ENCODE results near the gene ANKRD24. TPM values are rescaled to one million over a fixed set of nuclear protein-coding genes. Genes with fewer than 3 reads are reported as not detected.
"Not testable (repeated sequence)": the region's sequence is repeated elsewhere in the genome, so short reads cannot be mapped to it uniquely, and the experiment has no call there.

The ANKRD24 gene
- total and polyA plus RNA-seq, 8 donors, result 0.29 to 6.1 (median 2.3) TPM; not detected in 1

- Histone ChIP-seq H3K27me3 (peaks cover 0 to 36% (median 0%) of the 10 kb centered on the region in 3 donors), H3K4me1 (peaks cover 12 to 30% (median 22%) of the 10 kb centered on the region in 4 donors), H3K4me3 (no peak overlapping the region), H3K9me3 (no peaks in the 10 kb centered on the region), H3K36me3 (no peaks in the 10 kb centered on the region), H3K27ac (no peak overlapping the region)
- WGBS, 5 donors, result 24 to 32% (median 28%) methylated on average over 22 of the region's 22 CpGs
- DNase-seq, result peak; percentile 84 to 86
- TF ChIP-seq POLR2A (IDR thresholded peaks at IDR 0.05) (no peak), CTCF (IDR thresholded peaks at IDR 0.05) (peak in 5 of 7 experiments; percentile 53 to 67 (median 65)), EP300 (IDR thresholded peaks at IDR 0.05) (no peak), POLR2AphosphoS5 (IDR thresholded peaks at IDR 0.05) (peak in 1 of 3 donors; percentile 30)
- intact Hi-C loops (cut with DNase I; ENCODE audit: low total_unique reads), result loop anchor here (10.0 kb wide), 1 partner anchor 202 kb away; the partner anchor contains the start of gene EEF2
Observed at GRCh38 chr19:4186087-4186993, 3.9 kb downstream of the ANKRD24 start.

- no peaks in the 10 kb centered on the region for H3K36me3 ChIP-seq
- no peak for DNase-seq
- peaks cover 0 to 43% (median 0%) of the 10 kb centered on the region in 3 donors for H3K27me3 ChIP-seq
- intact Hi-C loops (cut with DNase I; ENCODE audit: low total_unique reads), result loop anchor here (10.0 kb wide), 1 partner anchor 203 kb away; the partner anchor contains the start of gene EEF2
- no peak overlapping the region for H3K27ac ChIP-seq
- no peak overlapping the region for H3K4me3 ChIP-seq
- TF ChIP-seq POLR2AphosphoS5 (IDR thresholded peaks at IDR 0.05) (no peak), CTCF (IDR thresholded peaks at IDR 0.05) (no peak), POLR2A (IDR thresholded peaks at IDR 0.05) (no peak), EP300 (IDR thresholded peaks at IDR 0.05) (no peak)
- 88 to 93% (median 91%) methylated on average over 10 of the region's 10 CpGs for WGBS, 5 donors
- H3K4me1 ChIP-seq, result peaks cover 6 to 23% (median 14%) of the 10 kb centered on the region in 4 donors
- no peaks in the 10 kb centered on the region for H3K9me3 ChIP-seq
Observed at GRCh38 chr19:4187313-4188122, 5.0 kb downstream of the ANKRD24 start.

- Histone ChIP-seq H3K4me1 (peaks cover 0 to 9% (median 3%) of the 10 kb centered on the region in 4 donors), H3K27me3 (peaks cover 0 to 64% (median 7%) of the 10 kb centered on the region in 3 donors), H3K4me3 (no peak overlapping the region), H3K9me3 (no peaks in the 10 kb centered on the region), H3K27ac (no peak overlapping the region), H3K36me3 (no peaks in the 10 kb centered on the region)
- WGBS, 5 donors, result 74 to 91% (median 76%) methylated on average over 5 of the region's 5 CpGs
- no peak for DNase-seq
- intact Hi-C loops (cut with DNase I; ENCODE audit: low total_unique reads), result loop anchor here (10.0 kb wide), 1 partner anchor 205 kb away; the partner anchor contains the start of gene EEF2
- TF ChIP-seq EP300 (IDR thresholded peaks at IDR 0.05) (no peak), CTCF (IDR thresholded peaks at IDR 0.05) (no peak), POLR2AphosphoS5 (IDR thresholded peaks at IDR 0.05) (no peak), POLR2A (IDR thresholded peaks at IDR 0.05) (no peak)
Observed at GRCh38 chr19:4189641-4190040, 7.2 kb downstream of the ANKRD24 start.

- H3K36me3 ChIP-seq; intact Hi-C loops (cut with DNase I; ENCODE audit: low total_unique reads); H3K9me3 ChIP-seq; H3K27ac ChIP-seq; H3K4me1 ChIP-seq; DNase-seq; H3K4me3 ChIP-seq: not testable (repeated sequence)
- 91 to 93% (median 92%) methylated on average over 3 of the region's 3 CpGs for WGBS, 5 donors
- peaks cover 9 to 79% (median 33%) of the 10 kb centered on the region in 3 donors for H3K27me3 ChIP-seq
Observed at GRCh38 chr19:4192537-4192936, 10.0 kb downstream of the ANKRD24 start.

Measured in stomach (tissue), 9 donors.